ENCODE measurements around the gene LNX1.

LNX1 gene

DNA sequence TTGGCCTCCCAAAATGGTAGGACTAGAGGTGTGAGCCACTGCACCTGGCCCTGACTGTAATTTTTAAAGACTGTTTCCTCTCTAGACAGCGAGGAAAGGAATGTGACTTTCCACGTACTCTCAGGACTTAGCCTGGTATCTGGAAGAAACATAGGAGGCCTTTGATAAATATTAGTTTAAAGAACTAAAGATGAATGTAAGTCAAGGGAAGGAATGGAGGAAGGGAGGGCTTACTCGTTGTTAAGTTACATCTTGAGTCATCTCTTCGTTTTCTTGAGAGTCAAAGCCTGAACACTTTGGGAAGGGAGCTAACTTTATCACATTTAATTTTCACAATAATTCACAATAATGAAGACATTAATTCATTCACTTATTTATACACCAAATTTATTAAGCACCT lies 7.2 kb upstream of the LNX1 start:
- no peak for DNase-seq

DNA sequence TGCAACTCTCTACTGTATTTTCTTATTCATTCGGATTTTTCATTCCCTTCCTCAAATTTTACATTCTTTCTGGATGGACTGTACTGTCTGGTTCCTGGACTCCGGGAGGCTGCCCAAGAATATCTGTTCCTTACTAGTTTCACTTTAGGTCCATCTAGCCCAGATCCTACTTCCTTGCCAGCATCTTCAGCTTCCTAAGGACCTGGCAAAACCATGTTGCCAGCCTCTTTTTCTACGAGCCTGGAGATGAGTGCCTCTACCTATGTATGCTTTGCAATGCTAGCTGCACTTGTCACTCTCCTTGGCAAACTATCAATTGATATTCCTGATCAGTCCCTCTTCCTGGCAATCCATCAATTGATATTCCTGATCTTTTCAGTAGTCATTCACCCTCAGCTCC lies 5.6 kb upstream of the LNX1 start:
- no peak for DNase-seq

DNA sequence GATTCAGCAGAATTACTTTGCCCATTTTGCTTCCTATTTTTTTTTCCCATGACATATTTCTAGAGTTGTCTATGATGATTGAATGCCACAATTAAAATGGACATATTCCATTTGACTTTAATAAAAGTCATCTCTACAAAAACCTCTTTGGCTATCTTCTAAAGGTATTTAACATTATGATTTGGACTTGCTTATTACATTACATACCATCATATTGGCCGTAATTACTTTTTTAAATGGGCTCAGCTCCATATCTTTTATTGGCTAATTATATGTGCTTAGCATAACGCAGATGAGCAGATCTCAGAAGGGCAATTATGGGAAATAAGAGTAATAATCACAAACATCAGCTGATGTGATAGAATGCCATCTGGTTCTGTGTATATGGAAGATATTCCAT lies 4.5 kb upstream of the LNX1 start:
- no peak for DNase-seq

DNA sequence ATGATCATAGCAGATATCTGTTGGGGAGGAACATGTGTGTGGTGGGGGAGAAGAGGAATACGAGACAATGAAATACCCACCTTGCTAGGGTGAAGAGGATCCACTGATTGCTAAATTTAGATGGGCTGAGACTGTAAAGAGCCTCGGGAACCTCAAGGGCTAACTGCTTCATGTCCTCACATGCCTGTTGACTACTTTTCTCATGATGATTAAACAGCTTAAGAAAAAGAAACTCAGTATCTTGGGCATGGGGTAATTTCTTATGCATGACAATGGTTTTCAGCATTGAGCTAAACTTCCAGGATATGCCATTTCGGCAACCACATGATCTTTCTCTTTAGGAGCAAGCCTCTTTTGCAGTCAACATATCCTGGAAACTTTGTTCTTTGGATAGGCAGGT lies 3.9 kb upstream of the LNX1 start:
- no peak for DNase-seq

GRCh38 chr4:53593765-53594164 lies 2.5 kb upstream of the LNX1 start:
- DNase-seq: no peak

- no peak for DNase-seq
Observed at GRCh38 chr4:53592686-53593501, 1.6 kb upstream of the LNX1 start.

GRCh38 chr4:53592122-53592521 lies 836 bp upstream of the LNX1 start:
- no peak for DNase-seq

GRCh38 chr4:53590187-53590586 lies 1.1 kb downstream of the LNX1 start:
- DNase-seq: no peak

GRCh38 chr4:53589511-53589910 lies 1.8 kb downstream of the LNX1 start:
- DNase-seq: no peak

DNA sequence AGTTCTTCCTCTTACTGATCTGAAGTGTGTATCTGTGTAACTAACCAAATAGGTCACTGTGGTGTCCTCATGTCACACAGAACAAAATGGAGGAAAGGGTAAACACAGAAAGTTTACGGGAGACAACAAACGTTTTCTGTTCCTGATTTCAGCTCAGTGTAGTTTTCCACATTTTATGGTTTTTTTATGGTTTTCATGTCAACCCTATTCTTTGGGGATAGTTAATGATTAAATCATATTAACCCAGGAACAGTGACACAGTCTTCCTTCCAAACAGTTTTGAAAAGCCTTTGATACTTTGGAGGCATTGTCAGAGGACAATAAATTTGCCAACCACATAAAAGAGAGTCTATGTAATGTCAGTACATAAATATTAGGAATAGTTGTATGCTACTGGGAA lies 4.2 kb downstream of the LNX1 start:
- no peak for DNase-seq

DNA sequence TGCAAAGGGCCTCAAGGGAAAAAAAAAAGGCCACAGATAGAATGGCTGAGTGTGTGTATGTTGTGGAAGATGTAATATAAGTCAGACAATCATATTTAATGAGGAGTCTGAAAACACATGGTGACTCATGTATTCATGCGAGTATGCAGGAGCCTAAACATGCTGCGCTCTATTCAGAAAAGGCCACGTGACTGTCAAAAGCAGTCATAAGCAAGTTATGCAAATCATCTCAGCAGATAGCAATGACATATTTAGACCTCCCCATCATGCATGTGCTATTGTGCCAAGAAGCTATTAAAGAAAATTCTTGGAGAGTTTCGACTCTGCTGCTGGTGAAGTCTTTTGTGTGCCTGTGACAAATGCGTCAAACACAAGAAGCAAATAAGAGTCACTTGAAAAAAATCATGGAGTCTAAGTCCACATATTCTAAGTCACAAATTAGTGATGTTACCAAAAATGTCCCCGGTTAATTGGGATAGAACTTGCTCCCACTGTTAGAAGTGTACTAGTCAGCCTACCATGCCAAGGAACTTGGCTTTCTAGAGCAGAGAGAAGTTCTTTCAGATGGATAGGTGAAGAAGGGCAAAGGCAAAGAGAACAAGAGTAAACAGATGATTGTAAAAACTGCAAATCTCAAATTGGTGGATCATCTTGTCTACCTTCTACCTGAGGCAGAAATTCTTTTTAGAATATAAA lies 5.0 kb downstream of the LNX1 start:
- DNase-seq: no peak

GRCh38 chr4:53584658-53585057 lies 6.6 kb downstream of the LNX1 start:
- DNase-seq: no peak

- DNase-seq: no peak
Observed at GRCh38 chr4:53583513-53583912, 7.8 kb downstream of the LNX1 start.

GRCh38 chr4:53582194-53582593 lies 9.1 kb downstream of the LNX1 start:
- no peak for DNase-seq

DNA sequence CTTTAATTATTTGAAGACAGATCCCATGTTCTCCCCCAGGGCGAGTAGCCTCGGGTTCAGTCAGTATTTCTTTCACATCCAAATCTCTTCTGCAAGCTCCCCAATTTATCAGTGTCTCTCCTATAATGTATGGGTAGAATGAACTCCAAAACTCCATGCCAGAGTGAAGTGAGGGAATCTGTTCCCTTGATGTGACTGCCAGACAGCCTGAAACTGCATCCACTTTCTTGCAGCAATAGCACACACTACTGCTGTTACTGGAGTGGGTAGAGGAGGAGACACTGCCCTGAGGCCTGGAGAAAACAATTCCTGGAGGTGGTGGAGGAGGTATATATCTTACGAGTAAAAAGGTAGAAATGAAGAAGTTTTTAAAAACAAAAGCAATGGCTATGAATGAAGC lies 11.0 kb downstream of the LNX1 start:
- DNase-seq: no peak

DNA sequence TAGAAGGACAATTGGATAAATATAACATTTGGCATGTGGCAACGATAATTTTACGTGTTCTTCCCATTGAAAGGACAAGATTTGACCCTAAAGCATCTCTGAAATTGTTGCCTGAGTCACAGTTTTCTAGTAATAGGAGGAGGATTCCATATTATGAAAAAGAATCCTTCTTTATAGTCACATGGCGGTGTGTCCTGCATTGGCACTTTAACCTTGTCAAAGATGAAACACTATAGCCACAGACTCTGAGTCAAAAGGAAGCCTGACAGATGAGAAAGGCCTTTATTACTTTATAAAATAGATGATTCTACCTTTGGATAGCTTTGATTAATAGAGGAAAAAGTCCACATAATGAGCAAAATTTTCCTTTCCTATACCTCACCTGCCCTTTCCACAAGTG lies 11.5 kb downstream of the LNX1 start:
- DNase-seq: no peak

GRCh38 chr4:53576676-53577372 lies 14.5 kb downstream of the LNX1 start:
- no peak for DNase-seq

DNA sequence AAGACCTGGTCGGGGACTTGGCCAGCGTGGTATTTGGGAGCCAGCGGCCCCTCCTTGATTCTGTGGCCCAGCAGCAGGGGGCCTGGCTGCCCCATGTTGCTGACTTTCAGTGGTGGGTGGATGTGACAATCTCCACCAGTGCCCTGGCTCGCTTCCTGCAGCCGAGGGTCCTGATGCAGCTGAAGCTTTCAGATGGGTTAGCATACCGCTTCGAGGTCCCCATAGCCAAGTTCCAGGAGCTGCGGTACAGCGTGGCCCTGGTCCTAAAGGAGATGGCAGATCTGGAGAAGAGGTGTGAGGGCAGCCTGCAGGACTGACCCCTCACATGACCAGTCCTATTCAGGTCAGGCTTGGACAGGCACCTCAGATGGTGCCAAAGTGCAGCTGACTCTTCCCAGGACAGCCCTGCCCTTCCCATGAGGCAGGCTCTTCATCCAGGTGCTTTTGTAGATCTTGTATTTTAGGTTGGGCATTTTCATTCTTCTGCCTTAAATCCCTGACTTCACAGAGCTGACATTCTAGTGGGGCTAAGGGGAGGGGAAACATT lies 15.1 kb downstream of the LNX1 start:
- no peak for DNase-seq

DNA sequence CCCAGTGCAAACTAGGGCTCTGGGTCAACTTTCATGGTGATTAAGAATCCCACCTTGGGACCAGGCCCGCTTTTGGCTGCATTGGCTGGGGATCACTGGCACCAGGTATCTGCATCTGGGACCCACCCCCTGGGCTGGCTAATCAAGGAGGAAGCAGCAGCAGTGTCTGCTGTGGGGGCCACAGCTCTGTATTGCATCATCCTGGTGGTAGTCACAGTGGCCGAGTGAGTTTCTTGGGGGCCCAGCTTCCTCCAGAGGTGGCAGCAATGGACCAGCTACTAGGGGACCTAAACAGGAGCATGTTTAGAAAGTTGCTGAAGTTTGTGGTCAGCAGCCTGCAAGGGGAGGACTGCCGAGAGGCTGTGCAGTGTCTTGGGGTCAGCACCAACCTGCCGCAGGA lies 15.7 kb downstream of the LNX1 start:
- no peak for DNase-seq

DNA sequence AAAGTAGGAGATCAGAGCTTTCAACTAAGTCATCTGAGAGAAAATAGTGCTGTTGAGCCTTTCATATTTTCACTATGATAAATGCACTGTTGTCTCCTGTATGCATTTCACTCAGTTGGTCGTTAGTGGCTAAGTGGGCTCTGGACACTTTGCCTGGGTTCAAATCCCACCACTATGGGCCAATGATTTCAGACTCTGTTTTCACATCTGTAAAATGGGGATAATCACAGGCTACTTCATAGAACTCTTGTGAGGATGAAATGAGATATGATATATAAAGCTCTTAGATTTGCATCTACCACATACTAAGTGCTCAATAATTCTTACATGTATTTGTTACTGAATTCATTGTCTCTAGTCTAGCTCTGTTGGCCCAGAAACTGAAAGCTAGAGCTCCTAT lies 16.8 kb downstream of the LNX1 start:
- no peak for DNase-seq

DNA sequence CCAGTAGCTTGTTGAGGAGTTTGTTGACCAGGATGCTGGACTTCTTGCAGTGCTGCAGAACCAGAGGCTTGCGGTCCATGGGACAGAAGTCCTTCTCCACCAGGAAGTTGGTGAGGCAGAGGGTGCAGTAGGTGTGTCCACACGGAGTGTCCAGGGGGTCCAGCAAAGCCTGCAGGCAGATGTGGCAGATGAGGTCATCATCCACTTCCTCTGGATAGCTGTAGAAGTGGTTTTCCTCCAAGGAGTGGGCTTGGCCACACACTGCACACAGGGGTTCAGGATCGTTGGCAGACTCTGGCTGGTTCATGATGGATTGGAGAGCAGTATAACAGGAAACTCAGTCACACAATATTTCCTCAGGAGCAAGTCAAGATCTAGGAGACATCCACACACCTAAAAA lies 17.6 kb downstream of the LNX1 start:
- DNase-seq: no peak

DNA sequence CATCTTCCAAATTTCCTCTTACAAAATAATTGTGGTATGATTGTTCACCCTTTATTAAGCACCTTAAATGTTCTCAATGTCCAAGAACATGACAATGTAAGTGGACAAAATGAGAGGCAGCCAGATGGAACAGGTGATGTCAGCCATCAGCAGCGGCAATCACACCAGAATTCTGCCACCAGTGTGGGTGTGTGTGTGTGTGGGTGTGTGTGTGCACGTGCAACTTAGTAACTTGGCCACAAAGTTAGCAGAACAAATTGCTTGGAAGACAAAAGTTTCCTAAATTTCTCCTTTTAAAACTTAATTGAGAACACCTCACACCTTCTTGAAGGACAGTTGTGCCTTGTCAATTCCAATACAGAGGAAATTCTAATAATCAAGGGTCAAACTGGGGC lies 18.7 kb downstream of the LNX1 start:
- DNase-seq: no peak

GRCh38 chr4:53571936-53572599 lies 19.2 kb downstream of the LNX1 start:
- DNase-seq: no peak

Measured in stimulated activated CD4-positive, alpha-beta T cell treated with anti-CD3 and anti-CD28 coated beads, Interleukin-4, amount 100 ng/mL, for 4 hours (primary cell).